ENCODE data around the gene ADRA1B.

GRCh38 chr5:160018945-160019625, 102.8 kb downstream of the ADRA1B start:
- TF ChIP-seq CTCF (IDR thresholded peaks at IDR 0.05) (no peak), POLR2A (IDR thresholded peaks at IDR 0.05) (no peak)

Measured in Peyer's patch (tissue), 4 donors.